GM12892 (cell line): ENCODE measurements around the gene FOXD4.
"Not testable (repeated sequence)": the region's sequence is repeated elsewhere in the genome, so short reads cannot be mapped to it uniquely, and the experiment has no call there.

Experiments used
- POLR2A ChIP-seq: IDR thresholded peaks from 2 replicates; pipeline ENCODE4 v1.6.1; 2011; ENCODE audit warnings: low read depth, low read length, control low read depth
- TAF1 ChIP-seq: IDR thresholded peaks from 2 replicates; pipeline ENCODE4 v1.6.1; 2011; ENCODE audit warnings: low read depth, mild to moderate bottlenecking, control low read depth, low read length, borderline replicate concordance

- TF ChIP-seq POLR2A, TAF1: not testable (repeated sequence)
Measured at GRCh38 chr9:86697-87096, 31.5 kb downstream of the FOXD4 start.
